HG03066 (cell line): ENCODE results near the gene RIN2.

Experiments used
- ATAC-seq: cut with Tn5 transposase; IDR thresholded peaks from one replicate; pipeline ENCODE4 v1.9.1; 2021; ENCODE audit warnings: low read depth; ENCODE audit not compliant: unreplicated experiment

Gene RIN2

DNA sequence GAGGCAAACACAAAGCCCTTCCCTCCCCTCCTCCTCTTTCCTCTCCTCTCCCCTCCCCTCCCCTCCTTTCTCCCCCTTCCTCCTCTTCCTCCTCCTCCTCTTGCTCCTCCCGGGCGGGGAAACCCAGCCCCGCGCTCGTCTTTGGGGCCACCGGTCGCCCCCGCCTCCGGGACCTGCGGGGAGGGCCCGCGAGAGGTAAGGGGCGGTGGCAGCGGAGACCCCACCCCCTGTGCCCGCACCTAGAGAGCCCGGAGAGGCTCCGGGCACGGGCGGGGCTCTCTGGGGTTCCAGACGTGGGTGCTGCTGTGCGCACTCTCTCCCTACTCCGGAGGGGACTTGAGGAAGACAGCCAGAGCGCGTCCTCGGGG, at the start of gene RIN2:
TSS of gene RIN2 (plus strand) at position 126 of the 368 bp plus-strand sequence. CDS start 131,344 bp downstream, outside the sequence.
- no peak for ATAC-seq

- no peak for ATAC-seq
Observed at GRCh38 chr20:19709635-19710335, 48.3 kb upstream of the RIN2 start.

DNA sequence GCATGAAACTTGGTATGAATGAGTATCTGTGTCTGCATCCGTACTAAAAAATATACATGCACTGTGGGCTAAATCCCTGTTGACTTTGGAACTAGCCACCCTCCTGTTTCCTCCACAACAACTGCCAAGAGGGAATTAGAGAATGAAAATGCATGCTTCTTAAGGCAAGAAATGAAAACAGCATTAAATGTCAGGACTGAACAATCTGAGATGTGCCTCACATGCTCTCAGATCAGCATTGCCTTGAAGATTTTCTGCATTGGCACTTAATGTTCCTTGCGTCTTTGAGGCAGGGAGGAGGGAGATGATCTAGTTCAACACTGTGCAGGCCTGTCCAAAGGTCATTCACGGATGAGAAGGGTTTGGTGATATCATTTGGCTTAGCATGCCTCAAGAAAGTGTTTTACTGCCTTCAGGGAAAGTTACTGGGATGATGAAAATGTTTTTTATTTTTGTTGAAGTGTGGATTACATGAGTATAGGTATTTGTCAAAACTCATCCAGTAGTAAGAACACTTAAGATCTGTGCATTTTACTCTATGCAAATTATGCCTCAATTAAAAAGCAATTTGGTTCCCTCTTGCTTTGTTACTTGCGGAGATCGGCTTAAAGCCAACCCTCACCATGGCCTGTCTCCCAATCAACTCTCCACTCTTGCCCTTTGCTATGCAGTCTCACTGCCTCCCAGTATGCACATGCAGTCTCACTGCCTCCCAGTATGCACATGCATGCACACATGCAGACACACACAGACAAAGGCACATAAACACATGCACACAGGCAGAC, 47.5 kb upstream of the RIN2 start:
- no peak for ATAC-seq

GRCh38 chr20:19711126-19711525, 46.9 kb upstream of the RIN2 start:
- no peak for ATAC-seq

- ATAC-seq, result no peak
Observed at GRCh38 chr20:19712721-19713260, 45.3 kb upstream of the RIN2 start.

GRCh38 chr20:19713822-19714578, 44.1 kb upstream of the RIN2 start:
- ATAC-seq, result no peak

DNA sequence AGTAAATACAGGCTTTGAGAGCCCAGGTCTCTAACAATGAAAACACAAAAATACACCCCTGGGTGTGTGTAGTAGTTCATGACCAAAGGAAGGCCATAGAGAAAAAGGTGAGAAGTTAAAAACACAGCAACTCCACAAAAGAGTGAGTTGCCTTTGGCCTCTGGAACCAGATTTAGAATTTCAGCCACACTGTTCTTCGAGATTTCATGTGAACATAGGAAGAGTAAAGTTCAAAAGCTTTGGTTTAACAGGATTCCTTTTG, 43.5 kb upstream of the RIN2 start:
- ATAC-seq, result no peak

GRCh38 chr20:19715986-19716385, 42.1 kb upstream of the RIN2 start:
- ATAC-seq, result no peak

DNA sequence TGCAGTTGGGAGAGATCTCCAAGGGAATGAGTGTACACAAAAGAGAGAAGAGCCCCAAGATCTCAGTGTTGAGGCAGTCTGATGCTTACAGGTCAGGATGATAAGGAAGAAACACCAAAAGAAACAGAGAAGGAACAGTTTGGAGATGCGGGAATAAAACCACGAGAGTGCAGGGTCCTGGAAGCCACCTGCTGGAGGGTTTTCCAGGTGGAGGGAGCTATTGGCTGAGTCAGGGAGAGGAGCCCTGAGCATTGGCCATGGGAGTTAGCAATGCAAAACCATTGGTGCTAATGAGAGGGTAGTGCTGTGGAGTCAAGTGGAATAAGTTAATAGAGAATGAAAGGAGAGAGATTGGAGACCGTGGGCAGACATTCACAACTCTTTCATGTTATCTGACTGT, 39.2 kb upstream of the RIN2 start:
- no peak for ATAC-seq

GRCh38 chr20:19720991-19721390, 37.1 kb upstream of the RIN2 start:
- no peak for ATAC-seq

GRCh38 chr20:19723051-19723450, 35.0 kb upstream of the RIN2 start:
- ATAC-seq, result no peak

- ATAC-seq, result no peak
Observed at GRCh38 chr20:19723813-19724430, 34.1 kb upstream of the RIN2 start.

DNA sequence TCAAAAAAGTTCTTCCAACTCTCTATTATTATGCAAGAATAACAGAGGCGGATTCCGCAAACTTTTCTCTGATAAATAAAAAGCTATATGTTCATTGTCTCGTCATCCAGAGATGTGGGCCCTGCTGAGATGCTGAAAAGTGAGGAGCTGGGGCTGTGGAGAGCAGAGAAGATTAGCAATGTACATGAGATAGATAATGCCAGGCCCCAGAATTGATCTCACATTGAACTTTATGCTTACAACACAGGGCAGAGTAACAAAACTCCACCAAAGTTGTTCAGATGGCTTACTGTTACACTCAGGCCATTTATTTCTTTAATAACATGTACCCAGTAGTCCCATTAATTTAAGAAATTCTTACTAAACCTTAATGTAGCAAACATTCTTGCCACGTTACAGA, 32.7 kb upstream of the RIN2 start:
- ATAC-seq, result no peak

DNA sequence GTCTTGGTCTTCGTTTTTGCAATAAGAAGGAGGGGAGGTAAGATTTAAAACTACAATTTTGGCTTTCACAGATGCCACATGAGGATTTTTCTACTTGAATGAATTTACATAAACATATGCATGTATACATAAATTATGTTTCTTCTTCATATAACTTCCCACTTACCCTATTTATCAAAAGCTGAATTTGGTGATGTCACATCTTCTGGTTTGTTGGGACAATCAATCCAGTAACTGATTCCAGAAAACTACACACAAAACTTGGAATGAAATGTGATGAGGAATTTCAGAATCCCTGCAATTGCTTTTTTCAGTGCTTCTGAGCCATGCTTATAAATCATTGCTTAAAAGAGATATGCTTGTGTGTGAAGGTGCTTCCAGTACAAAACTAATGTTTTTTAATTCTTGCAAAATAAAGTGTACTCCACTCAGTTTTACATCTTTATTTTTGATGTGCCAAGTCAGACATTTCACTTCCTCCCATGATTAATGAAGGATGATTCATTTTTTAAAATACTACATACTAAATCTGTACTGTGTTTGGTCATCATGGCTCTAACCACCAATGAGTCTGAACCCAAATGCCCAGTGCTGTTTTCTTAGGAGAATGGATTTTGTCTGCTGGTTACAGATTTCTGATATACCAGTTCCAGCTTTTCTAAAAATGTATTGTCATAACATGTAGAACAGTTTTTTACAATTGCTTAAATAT, 32.1 kb upstream of the RIN2 start:
- no peak for ATAC-seq

DNA sequence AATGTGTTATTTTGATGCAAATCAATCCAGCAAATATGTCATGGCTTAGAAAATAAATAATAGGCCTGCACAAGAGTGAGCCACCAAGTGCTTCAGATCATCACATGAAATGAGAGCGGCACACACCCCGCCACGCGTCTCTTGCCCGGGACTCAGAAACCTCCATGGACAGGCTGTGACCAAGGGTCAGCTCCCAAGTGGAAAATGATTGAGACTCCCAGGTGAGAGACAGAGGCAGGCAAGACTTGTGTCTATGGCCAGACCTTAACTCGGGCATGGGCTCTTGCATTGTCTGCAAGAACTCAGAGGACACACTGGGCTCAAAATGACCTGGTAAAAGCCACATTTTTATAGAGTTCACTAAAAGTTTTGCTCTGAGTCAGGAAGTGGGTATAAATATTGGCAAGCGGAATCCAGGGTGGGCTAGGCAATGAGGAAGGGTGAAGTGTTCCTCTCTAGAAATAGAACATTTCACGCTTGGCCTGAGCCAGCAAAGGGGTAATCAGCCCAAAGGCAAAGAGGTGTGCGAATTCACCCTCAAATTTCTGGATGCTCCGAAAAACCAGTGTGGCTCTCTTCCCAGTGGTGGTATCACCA, 30.7 kb upstream of the RIN2 start:
- no peak for ATAC-seq

GRCh38 chr20:19729672-19730071, 28.4 kb upstream of the RIN2 start:
- no peak for ATAC-seq

- no peak for ATAC-seq
Observed at GRCh38 chr20:19730706-19731105, 27.4 kb upstream of the RIN2 start.

- ATAC-seq, result no peak
Observed at GRCh38 chr20:19734811-19735210, 23.2 kb upstream of the RIN2 start.

GRCh38 chr20:19735446-19735845, 22.6 kb upstream of the RIN2 start:
- ATAC-seq, result no peak

DNA sequence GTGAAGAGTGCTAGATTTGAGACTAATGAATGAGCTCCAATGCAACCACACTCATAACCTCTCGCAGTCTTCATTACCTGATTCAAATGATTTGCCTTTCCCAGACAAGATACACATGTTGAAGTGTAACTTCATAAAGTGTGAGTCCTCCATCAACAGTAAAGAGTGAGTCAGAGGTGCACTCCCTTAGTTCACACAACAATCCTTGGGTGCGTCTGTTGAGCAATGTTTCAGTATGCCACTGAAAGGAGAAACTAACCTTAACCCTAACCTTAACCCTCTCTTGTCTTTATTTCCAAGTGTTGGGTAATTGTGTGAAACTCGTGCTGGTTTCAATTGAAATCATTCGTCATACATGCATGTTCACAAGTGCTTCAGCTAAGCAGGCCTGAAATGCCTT, 21.0 kb upstream of the RIN2 start:
- ATAC-seq, result no peak
